Neutrophil (primary cell): Measurements from ENCODE around the gene ALG2.

Experiments
- H3K27ac ChIP-seq: fragments of 200-600 bp; sonication (generic); 2 replicates; pipeline ENCODE4 v1.5.1; 2016; ENCODE audit warnings: mild to moderate bottlenecking, moderate library complexity
- H3K27me3 ChIP-seq: fragments of 200-600 bp; sonication (generic); 2 replicates; pipeline ENCODE4 v1.6.0; 2016; ENCODE audit warnings: mild to moderate bottlenecking
- H3K36me3 ChIP-seq: fragments of 200-600 bp; sonication (generic); 2 replicates; pipeline ENCODE4 v1.5.1; 2017
- H3K4me1 ChIP-seq, 2 experiments: fragments of 200-600 bp in 1 of 2; sonication (generic) in 1 of 2; 1 replicate in 1 of 2; 2 replicates in 1 of 2; pipeline versions ENCODE4 v1.5.1 to v1.6.1; 2013 to 2016; ENCODE audit warnings: low read depth in 1 of 2, low read length in 1 of 2, mild to moderate bottlenecking in 1 of 2, moderate library complexity in 1 of 2; ENCODE audit not compliant: control insufficient read depth in 1 of 2, insufficient read depth in 1 of 2
- H3K4me3 ChIP-seq, 2 experiments: fragments of 200-600 bp in 1 of 2; sonication (generic) in 1 of 2; 1 replicate in 1 of 2; 2 replicates in 1 of 2; pipeline ENCODE4 v1.5.1; 2013 to 2016; ENCODE audit warnings: low read depth in 1 of 2, low read length in 1 of 2, mild to moderate bottlenecking in 1 of 2, moderate library complexity in 1 of 2
- H3K9me3 ChIP-seq: fragments of 200-600 bp; sonication (generic); 2 replicates; pipeline ENCODE4 v1.5.1; 2016
- CTCF ChIP-seq: fragments of 200-600 bp; sonication (generic); IDR thresholded peaks from 2 replicates; pipeline ENCODE4 v1.5.1; 2016; ENCODE audit warnings: antibody characterized with exemption

The ALG2 gene

GRCh38 chr9:99171225-99172123, 50.3 kb downstream of the ALG2 start:
- Histone ChIP-seq H3K36me3 (no peaks in the 10 kb centered on the region), H3K9me3 (no peaks in the 10 kb centered on the region), H3K27me3 (no peaks in the 10 kb centered on the region), H3K4me1 (peaks cover 0 to 11% of the 10 kb centered on the region in 2 experiments), H3K4me3 (no peak overlapping the region), H3K27ac (no peak overlapping the region)
- TF ChIP-seq CTCF = no peak

GRCh38 chr9:99169982-99170761, 51.6 kb downstream of the ALG2 start:
- Histone ChIP-seq H3K4me1 (peaks cover 0 to 11% of the 10 kb centered on the region in 2 experiments), H3K9me3 (no peaks in the 10 kb centered on the region), H3K4me3 (no peak overlapping the region), H3K36me3 (no peaks in the 10 kb centered on the region), H3K27ac (no peak overlapping the region), H3K27me3 (no peaks in the 10 kb centered on the region)
- TF ChIP-seq CTCF = no peak

- Histone ChIP-seq H3K4me3 (no peak overlapping the region), H3K27ac (no peak overlapping the region), H3K9me3 (no peaks in the 10 kb centered on the region), H3K27me3 (no peaks in the 10 kb centered on the region), H3K36me3 (no peaks in the 10 kb centered on the region), H3K4me1 (peaks cover 0 to 11% of the 10 kb centered on the region in 2 experiments)
- no peak for TF ChIP-seq CTCF
Observed at GRCh38 chr9:99169086-99169485, 52.7 kb downstream of the ALG2 start.

GRCh38 chr9:99167694-99168093, 54.0 kb downstream of the ALG2 start:
- Histone ChIP-seq H3K4me3 (no peak overlapping the region), H3K4me1 (peaks cover 0 to 11% of the 10 kb centered on the region in 2 experiments), H3K27ac (no peak overlapping the region), H3K27me3 (no peaks in the 10 kb centered on the region), H3K9me3 (no peaks in the 10 kb centered on the region), H3K36me3 (no peaks in the 10 kb centered on the region)
- no peak for TF ChIP-seq CTCF

- Histone ChIP-seq H3K27ac (no peak overlapping the region), H3K27me3 (no peaks in the 10 kb centered on the region)
Observed at GRCh38 chr9:99167119-99167518, 54.6 kb downstream of the ALG2 start.

More at GRCh38 chr9:99167119-99167518, 54.6 kb downstream of the ALG2 start:
- no peaks in the 10 kb centered on the region for H3K9me3 ChIP-seq
- no peaks in the 10 kb centered on the region for H3K36me3 ChIP-seq
- peaks cover 0 to 11% of the 10 kb centered on the region in 2 experiments for H3K4me1 ChIP-seq
- TF ChIP-seq CTCF = no peak
- no peak overlapping the region for H3K4me3 ChIP-seq
